ENCODE data around the gene DSC1. TPM values are rescaled to one million over a fixed set of nuclear protein-coding genes. Genes with fewer than 3 reads are reported as not detected.
A peak's percentile ranks its signal among the peaks of the same experiment; 100 is the strongest.

The DSC1 gene
- total RNA-seq, 3 donors from 2014 or later = 0.07 TPM; not detected in 2

- peak; percentile 62 for ATAC-seq
- Histone ChIP-seq H3K4me1 (ENCODE audit: low read depth) (peaks cover 11% of the 10 kb centered on the region), H3K4me3 (no peak overlapping the region), H3K36me3 (ENCODE audit: low read depth) (no peaks in the 10 kb centered on the region), H3K9me3 (no peaks in the 10 kb centered on the region)
- no peak for TF ChIP-seq CTCF (IDR thresholded peaks at IDR 0.05)
- DNase-seq = peak; percentile 33 to 47 (median 45)
- intact Hi-C loops (cut with DNase I, micrococcal nuclease) = loop anchor here in 1 of 2 donors (5.0 kb wide), 1 partner anchor 103 kb away; no protein-coding TSS in a partner anchor
These were observed 63.0 kb downstream of the DSC1 start for GRCh38 chr18:31099450-31100230.

GRCh38 chr18:31098878-31099277 lies 63.8 kb downstream of the DSC1 start:
- DNase-seq = no peak
- Histone ChIP-seq H3K4me1 (ENCODE audit: low read depth) (peaks cover 11% of the 10 kb centered on the region), H3K4me3 (no peak overlapping the region), H3K9me3 (no peaks in the 10 kb centered on the region), H3K36me3 (ENCODE audit: low read depth) (no peaks in the 10 kb centered on the region)
- peak; percentile 4 for ATAC-seq
- TF ChIP-seq CTCF (IDR thresholded peaks at IDR 0.05) = no peak
- intact Hi-C loops (cut with DNase I, micrococcal nuclease) = no loop called here

- Histone ChIP-seq H3K36me3 (ENCODE audit: low read depth) (no peaks in the 10 kb centered on the region), H3K4me1 (ENCODE audit: low read depth) (peaks cover 6% of the 10 kb centered on the region), H3K4me3 (no peak overlapping the region), H3K9me3 (no peaks in the 10 kb centered on the region)
- intact Hi-C loops (cut with DNase I, micrococcal nuclease) = no loop called here
- ATAC-seq (no peak), DNase-seq (peak in 1 of 3 donors; percentile 52)
- no peak for TF ChIP-seq CTCF (IDR thresholded peaks at IDR 0.05)
These were observed 65.0 kb downstream of the DSC1 start for GRCh38 chr18:31097666-31098065.

GRCh38 chr18:31093880-31094279 lies 68.8 kb downstream of the DSC1 start:
- Histone ChIP-seq H3K4me3 (no peak overlapping the region), H3K36me3 (ENCODE audit: low read depth) (no peaks in the 10 kb centered on the region), H3K9me3 (no peaks in the 10 kb centered on the region), H3K4me1 (ENCODE audit: low read depth) (peaks cover 6% of the 10 kb centered on the region)
- no peak for DNase-seq
- intact Hi-C loops (cut with DNase I, micrococcal nuclease) = no loop called here
- no peak for TF ChIP-seq CTCF (IDR thresholded peaks at IDR 0.05)
- ATAC-seq = peak; percentile 77

GRCh38 chr18:31093294-31093693 lies 69.4 kb downstream of the DSC1 start:
- no peaks in the 10 kb centered on the region for H3K9me3 ChIP-seq
- H3K36me3 ChIP-seq (ENCODE audit: low read depth) = no peaks in the 10 kb centered on the region
- intact Hi-C loops (cut with DNase I, micrococcal nuclease) = no loop called here
- no peak overlapping the region for H3K4me3 ChIP-seq
- H3K4me1 ChIP-seq (ENCODE audit: low read depth) = peaks cover under 1% of the 10 kb centered on the region
- ATAC-seq = no peak
- TF ChIP-seq CTCF (IDR thresholded peaks at IDR 0.05) = no peak
- no peak for DNase-seq
